ENCODE data around the gene DHX8. TPM values are rescaled to one million over a fixed set of nuclear protein-coding genes. Genes with fewer than 3 reads are reported as not detected.
"Not testable (repeated sequence)": the region's sequence is repeated elsewhere in the genome, so short reads cannot be mapped to it uniquely, and the experiment has no call there.

DHX8 gene
- total RNA-seq, 1 experiment from 2014 or later, result 94.8 TPM

- TF ChIP-seq CTCF (IDR thresholded peaks at IDR 0.05; ENCODE audit: unreplicated experiment), result no peak
- intact Hi-C loops (cut with micrococcal nuclease; ENCODE audit: unreplicated experiment), result no loop called here
- CTCF ChIA-PET, result interaction anchor here (0.5 to 1.6 kb wide), 5 partner anchors 9 to 27 kb away, joined by 3 to 8 read pairs (median 3); partner anchors contain the start of gene DHX8
- Mint-ChIP-seq H3K9me3 (ENCODE audit: low read depth, unreplicated experiment) (no peaks in the 10 kb centered on the region), H3K4me1 (ENCODE audit: low read depth, unreplicated experiment) (peaks cover 24% of the 10 kb centered on the region), H3K36me3 (ENCODE audit: insufficient read depth, unreplicated experiment) (peaks cover 5% of the 10 kb centered on the region), H3K4me3 (ENCODE audit: low read depth, unreplicated experiment) (no peak overlapping the region), H3K27me3 (ENCODE audit: unreplicated experiment) (no peaks in the 10 kb centered on the region), H3K27ac (ENCODE audit: unreplicated experiment) (no peak overlapping the region)
- DNase-seq, result no peak
- no TSS peak for BruUV-seq (replicated peaks)
These were observed 26.4 kb upstream of the DHX8 start for GRCh38 chr17:43457362-43457692.

GRCh38 chr17:43459878-43460277 is 23.9 kb upstream of the DHX8 start:
- not testable (repeated sequence) for H3K9me3 Mint-ChIP-seq (ENCODE audit: low read depth, unreplicated experiment); BruUV-seq (replicated peaks)
- CTCF ChIA-PET, result interaction anchor here (0.7 kb wide), 1 partner anchor 378 kb away, joined by 3 read pairs; no protein-coding TSS in a partner anchor

GRCh38 chr17:43461185-43461584 is 22.6 kb upstream of the DHX8 start:
- TF ChIP-seq CTCF (IDR thresholded peaks at IDR 0.05; ENCODE audit: unreplicated experiment), result no peak
- no peak overlapping the region for H3K4me3 Mint-ChIP-seq (ENCODE audit: low read depth, unreplicated experiment)
- no peaks in the 10 kb centered on the region for H3K9me3 Mint-ChIP-seq (ENCODE audit: low read depth, unreplicated experiment)
- H3K4me1 Mint-ChIP-seq (ENCODE audit: low read depth, unreplicated experiment), result peaks cover 30% of the 10 kb centered on the region
- no peaks in the 10 kb centered on the region for H3K27me3 Mint-ChIP-seq (ENCODE audit: unreplicated experiment)
- intact Hi-C loops (cut with micrococcal nuclease; ENCODE audit: unreplicated experiment), result no loop called here
- no peak for DNase-seq
- peaks cover 5% of the 10 kb centered on the region for H3K36me3 Mint-ChIP-seq (ENCODE audit: insufficient read depth, unreplicated experiment)
- no peak overlapping the region for H3K27ac Mint-ChIP-seq (ENCODE audit: unreplicated experiment)
- CTCF ChIA-PET, result interaction anchor here (0.5 kb wide), 1 partner anchor 1406 kb away, joined by 4 read pairs; no protein-coding TSS in a partner anchor
- no TSS peak for BruUV-seq (replicated peaks)

More at GRCh38 chr17:43459878-43460277, 23.9 kb upstream of the DHX8 start:
- H3K36me3 Mint-ChIP-seq (ENCODE audit: insufficient read depth, unreplicated experiment); H3K27me3 Mint-ChIP-seq (ENCODE audit: unreplicated experiment); DNase-seq; H3K4me3 Mint-ChIP-seq (ENCODE audit: low read depth, unreplicated experiment); H3K27ac Mint-ChIP-seq (ENCODE audit: unreplicated experiment); intact Hi-C loops (cut with micrococcal nuclease; ENCODE audit: unreplicated experiment): not testable (repeated sequence)
- H3K4me1 Mint-ChIP-seq (ENCODE audit: low read depth, unreplicated experiment), result peaks cover 24% of the 10 kb centered on the region

- H3K36me3 Mint-ChIP-seq (ENCODE audit: insufficient read depth, unreplicated experiment); intact Hi-C loops (cut with micrococcal nuclease; ENCODE audit: unreplicated experiment); H3K27ac Mint-ChIP-seq (ENCODE audit: unreplicated experiment); CTCF ChIA-PET; H3K9me3 Mint-ChIP-seq (ENCODE audit: low read depth, unreplicated experiment); H3K27me3 Mint-ChIP-seq (ENCODE audit: unreplicated experiment); BruUV-seq (replicated peaks); H3K4me3 Mint-ChIP-seq (ENCODE audit: low read depth, unreplicated experiment); DNase-seq: not testable (repeated sequence)
- peaks cover 17% of the 10 kb centered on the region for H3K4me1 Mint-ChIP-seq (ENCODE audit: low read depth, unreplicated experiment)
These were observed 21.2 kb upstream of the DHX8 start for GRCh38 chr17:43462569-43462968.

GRCh38 chr17:43463241-43463640 is 20.5 kb upstream of the DHX8 start:
- DNase-seq, result no peak
- H3K27ac Mint-ChIP-seq (ENCODE audit: unreplicated experiment), result no peak overlapping the region
- peaks cover 12% of the 10 kb centered on the region for H3K4me1 Mint-ChIP-seq (ENCODE audit: low read depth, unreplicated experiment)
- no peaks in the 10 kb centered on the region for H3K27me3 Mint-ChIP-seq (ENCODE audit: unreplicated experiment)
- no peak for TF ChIP-seq CTCF (IDR thresholded peaks at IDR 0.05; ENCODE audit: unreplicated experiment)
- no TSS peak for BruUV-seq (replicated peaks)
- CTCF ChIA-PET, result interaction anchor here (0.7 kb wide), 1 partner anchor 21 kb away, joined by 8 read pairs; the partner anchor contains the start of gene DHX8
- H3K4me3 Mint-ChIP-seq (ENCODE audit: low read depth, unreplicated experiment), result no peak overlapping the region
- peaks cover under 1% of the 10 kb centered on the region for H3K36me3 Mint-ChIP-seq (ENCODE audit: insufficient read depth, unreplicated experiment)
- intact Hi-C loops (cut with micrococcal nuclease; ENCODE audit: unreplicated experiment), result no loop called here
- no peaks in the 10 kb centered on the region for H3K9me3 Mint-ChIP-seq (ENCODE audit: low read depth, unreplicated experiment)

All from Calu3 (cell line).